Left lobe of liver (tissue), 2 donors: ENCODE measurements around the gene SORCS2. TPM values are rescaled to one million over a fixed set of nuclear protein-coding genes. Genes with fewer than 3 reads are reported as not detected.
A peak's percentile ranks its signal among the peaks of the same experiment; 100 is the strongest.

Experiments
- ATAC-seq: fragments of 200-7000 bp; cut with Tn5 transposase; one replicate; pipeline ENCODE4 v1.9.1; 2020; ENCODE audit warnings: mild to moderate bottlenecking, moderate library complexity
- DNase-seq: peaks from one replicate; pipeline ENCODE4 v3.0.0-alpha.2; 2020; ENCODE audit warnings: low spot score
- total RNA-seq: library from RNA; stranded (reverse); gene quantifications from one replicate; pipeline ENCODE4 v1.2.1, GENCODE V29; 2021
- donor health status: DM: no; HTN: no; CAD: no; lungs with moderate emphysema.
- donor health status: DM: no; HTN: yes; CAD: no.

The SORCS2 gene
- total RNA-seq, 1 donor from 2014 or later, result 0.35 TPM

- ATAC-seq (no peak), DNase-seq (no peak)
These were observed 106.9 kb downstream of the SORCS2 start for GRCh38 chr4:7299010-7299907.

GRCh38 chr4:7299908-7300710 lies 107.8 kb downstream of the SORCS2 start:
- no peak for DNase-seq
- no peak for ATAC-seq

- no peak for ATAC-seq
- DNase-seq, result no peak
These were observed 108.4 kb downstream of the SORCS2 start for GRCh38 chr4:7300711-7301095.

- DNase-seq (no peak), ATAC-seq (no peak)
These were observed 108.9 kb downstream of the SORCS2 start for GRCh38 chr4:7301126-7301785.

GRCh38 chr4:7301846-7302630 lies 109.7 kb downstream of the SORCS2 start:
- no peak for ATAC-seq
- DNase-seq, result no peak

- no peak for ATAC-seq
- DNase-seq, result no peak
These were observed 110.6 kb downstream of the SORCS2 start for GRCh38 chr4:7302781-7303404.

- DNase-seq, result no peak
- ATAC-seq, result no peak
These were observed 111.2 kb downstream of the SORCS2 start for GRCh38 chr4:7303561-7303960.

- DNase-seq, result no peak
- ATAC-seq, result no peak
These were observed 112.1 kb downstream of the SORCS2 start for GRCh38 chr4:7304436-7304835.

GRCh38 chr4:7306021-7306965 lies 114.0 kb downstream of the SORCS2 start:
- ATAC-seq (no peak), DNase-seq (no peak)

- ATAC-seq (no peak), DNase-seq (no peak)
These were observed 114.6 kb downstream of the SORCS2 start for GRCh38 chr4:7306986-7307385.

GRCh38 chr4:7307394-7308099 lies 115.2 kb downstream of the SORCS2 start:
- ATAC-seq, result no peak
- DNase-seq, result no peak

- no peak for ATAC-seq
- DNase-seq, result no peak
These were observed 116.8 kb downstream of the SORCS2 start for GRCh38 chr4:7309181-7309580.

- ATAC-seq, result no peak
- no peak for DNase-seq
These were observed 117.5 kb downstream of the SORCS2 start for GRCh38 chr4:7309636-7310390.

GRCh38 chr4:7310451-7310850 lies 118.1 kb downstream of the SORCS2 start:
- ATAC-seq (no peak), DNase-seq (no peak)

- DNase-seq (no peak), ATAC-seq (no peak)
These were observed 118.9 kb downstream of the SORCS2 start for GRCh38 chr4:7311205-7311604.

- no peak for ATAC-seq
- DNase-seq, result no peak
These were observed 120.4 kb downstream of the SORCS2 start for GRCh38 chr4:7312691-7313090.

- ATAC-seq (peak; percentile 26), DNase-seq (no peak)
These were observed 121.0 kb downstream of the SORCS2 start for GRCh38 chr4:7313347-7313811.

- no peak for ATAC-seq
- DNase-seq, result no peak
These were observed 121.7 kb downstream of the SORCS2 start for GRCh38 chr4:7313991-7314390.
